ENCODE measurements around the gene PCOLCE2. TPM values are rescaled to one million over a fixed set of nuclear protein-coding genes. Genes with fewer than 3 reads are reported as not detected.

Gene PCOLCE2
- total RNA-seq, 2 experiments from 2014 or later, result not detected

DNA sequence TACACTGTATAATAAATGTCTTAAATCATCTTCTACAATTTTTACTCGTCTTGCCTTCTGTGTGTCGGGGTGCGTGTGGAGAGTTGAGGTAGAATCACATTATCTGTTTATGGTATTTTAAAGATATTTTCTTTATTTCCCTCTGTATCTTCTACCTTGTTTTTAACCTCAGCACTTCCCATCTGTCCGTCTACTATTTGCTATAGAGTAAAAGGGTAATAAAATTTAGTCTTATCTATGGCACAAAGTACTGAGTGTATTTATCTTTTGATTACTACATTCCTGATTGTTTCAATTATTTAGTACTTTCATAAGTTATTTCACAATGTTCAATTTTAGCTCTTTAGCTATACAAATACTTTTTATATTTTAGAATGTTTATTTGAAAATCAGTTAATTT, 102.9 kb downstream of the PCOLCE2 start:
- DNase-seq (no peak), ATAC-seq (no peak)
- POLR2A ChIA-PET, result no interaction called here
- Mint-ChIP-seq H3K9me3 (ENCODE audit: insufficient read depth) (no peaks in the 10 kb centered on the region), H3K27ac (no peak overlapping the region), H3K4me3 (no peak overlapping the region), H3K27me3 (ENCODE audit: low read depth) (peaks cover 19% of the 10 kb centered on the region), H3K36me3 (ENCODE audit: low read depth) (no peaks in the 10 kb centered on the region), H3K4me1 (ENCODE audit: low read depth) (no peaks in the 10 kb centered on the region)
- CTCF ChIA-PET, result no interaction called here

DNA sequence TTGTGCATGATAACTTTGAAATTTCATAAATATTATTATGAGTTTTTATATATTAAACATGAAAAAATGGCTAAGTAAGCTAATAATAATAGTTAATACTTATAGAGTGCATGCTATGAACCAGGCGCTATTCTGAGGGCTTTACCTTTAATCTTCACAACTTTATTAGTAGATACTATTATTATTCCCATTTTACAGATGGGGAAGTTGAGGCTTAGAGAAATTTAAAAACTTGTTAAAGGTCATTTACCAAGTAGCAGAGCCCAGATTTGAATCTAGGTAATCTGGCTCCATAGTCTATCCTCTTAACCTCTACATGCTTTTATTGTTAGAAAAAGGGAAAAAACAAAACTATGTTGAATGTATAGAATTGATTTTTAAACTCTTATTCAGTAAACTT, 104.7 kb downstream of the PCOLCE2 start:
- Mint-ChIP-seq H3K9me3 (ENCODE audit: insufficient read depth) (no peaks in the 10 kb centered on the region), H3K36me3 (ENCODE audit: low read depth) (no peaks in the 10 kb centered on the region), H3K4me3 (no peak overlapping the region), H3K27ac (no peak overlapping the region), H3K4me1 (ENCODE audit: low read depth) (no peaks in the 10 kb centered on the region), H3K27me3 (ENCODE audit: low read depth) (peaks cover 16% of the 10 kb centered on the region)
- DNase-seq (no peak), ATAC-seq (no peak)
- ChIA-PET CTCF (interaction anchor here (1.6 kb wide), 1 partner anchor 44 kb away, joined by 4 read pairs; no protein-coding TSS in a partner anchor), POLR2A (no interaction called here)

- ChIA-PET POLR2A (no interaction called here), CTCF (interaction anchor here (1.6 kb wide), 1 partner anchor 46 kb away, joined by 4 read pairs; no protein-coding TSS in a partner anchor)
- Mint-ChIP-seq H3K9me3 (ENCODE audit: insufficient read depth) (no peaks in the 10 kb centered on the region), H3K27me3 (ENCODE audit: low read depth) (peaks cover 7% of the 10 kb centered on the region), H3K27ac (no peak overlapping the region), H3K36me3 (ENCODE audit: low read depth) (no peaks in the 10 kb centered on the region), H3K4me1 (ENCODE audit: low read depth) (no peaks in the 10 kb centered on the region), H3K4me3 (no peak overlapping the region)
- DNase-seq (no peak), ATAC-seq (no peak)
Measured at GRCh38 chr3:142782616-142783015, 106.3 kb downstream of the PCOLCE2 start.

DNA sequence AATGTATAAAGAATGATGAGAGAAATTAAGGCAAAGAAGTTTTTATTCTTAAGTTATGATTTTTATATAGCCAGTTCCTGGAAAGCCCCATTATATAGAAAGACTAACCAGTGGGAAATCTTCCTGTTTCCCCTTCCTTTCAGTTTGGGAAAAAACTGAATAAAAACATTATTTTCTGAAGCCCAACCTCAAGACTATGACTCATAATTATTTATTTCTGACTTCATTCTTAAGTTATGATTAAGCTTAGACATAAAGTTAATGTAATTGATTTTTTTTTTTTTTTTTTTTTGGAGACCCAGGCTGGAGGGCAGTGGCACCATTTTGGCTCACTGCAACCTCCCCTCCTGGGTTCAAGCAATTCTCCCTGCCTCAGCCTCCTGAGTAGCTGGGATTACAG, 109.3 kb downstream of the PCOLCE2 start:
- Mint-ChIP-seq H3K4me1 (ENCODE audit: low read depth) (no peaks in the 10 kb centered on the region), H3K27me3 (ENCODE audit: low read depth) (peaks cover 7% of the 10 kb centered on the region), H3K27ac (no peak overlapping the region), H3K36me3 (ENCODE audit: low read depth) (no peaks in the 10 kb centered on the region), H3K9me3 (ENCODE audit: insufficient read depth) (no peaks in the 10 kb centered on the region), H3K4me3 (no peak overlapping the region)
- DNase-seq, result no peak
- ChIA-PET POLR2A (no interaction called here), CTCF (no interaction called here)
- no peak for ATAC-seq

DNA sequence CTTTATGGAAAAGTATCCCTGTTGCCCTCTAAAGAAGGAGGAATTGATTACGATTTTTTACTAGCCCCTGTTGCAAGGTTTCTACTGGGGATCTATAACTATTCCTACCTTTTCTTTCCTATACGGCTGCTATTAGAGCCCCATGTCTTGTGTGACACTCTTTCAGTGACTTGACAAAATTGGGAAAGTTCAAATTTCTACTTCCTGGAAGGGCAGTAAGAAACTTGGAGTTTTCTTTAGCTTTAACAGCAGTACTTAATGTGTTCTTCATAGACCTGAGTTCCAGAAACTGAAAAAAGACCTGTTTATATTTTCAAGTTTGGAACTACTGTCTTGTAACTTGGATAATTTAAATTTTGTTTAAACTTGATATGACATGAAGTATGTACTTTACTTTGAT, 110.3 kb downstream of the PCOLCE2 start:
- CTCF ChIA-PET, result no interaction called here

GRCh38 chr3:142777927-142778326, 111.0 kb downstream of the PCOLCE2 start:
- Mint-ChIP-seq H3K4me3 (no peak overlapping the region), H3K27ac (no peak overlapping the region), H3K9me3 (ENCODE audit: insufficient read depth) (no peaks in the 10 kb centered on the region), H3K27me3 (ENCODE audit: low read depth) (peaks cover 3% of the 10 kb centered on the region), H3K36me3 (ENCODE audit: low read depth) (no peaks in the 10 kb centered on the region), H3K4me1 (ENCODE audit: low read depth) (no peaks in the 10 kb centered on the region)
- CTCF ChIA-PET, result no interaction called here
- DNase-seq (no peak), ATAC-seq (no peak)
- POLR2A ChIA-PET, result no interaction called here

More for the DNA sequence above, 110.3 kb downstream of the PCOLCE2 start:
- no peaks in the 10 kb centered on the region for H3K9me3 Mint-ChIP-seq (ENCODE audit: insufficient read depth)
- POLR2A ChIA-PET, result no interaction called here
- no peak overlapping the region for H3K4me3 Mint-ChIP-seq
- ATAC-seq (no peak), DNase-seq (no peak)
- H3K36me3 Mint-ChIP-seq (ENCODE audit: low read depth), result no peaks in the 10 kb centered on the region
- H3K4me1 Mint-ChIP-seq (ENCODE audit: low read depth), result no peaks in the 10 kb centered on the region
- no peak overlapping the region for H3K27ac Mint-ChIP-seq
- peaks cover 7% of the 10 kb centered on the region for H3K27me3 Mint-ChIP-seq (ENCODE audit: low read depth)

GRCh38 chr3:142768338-142768737, 120.5 kb downstream of the PCOLCE2 start:
- H3K4me3 Mint-ChIP-seq, result no peak overlapping the region
- H3K36me3 Mint-ChIP-seq (ENCODE audit: low read depth), result no peaks in the 10 kb centered on the region
- peaks cover 4% of the 10 kb centered on the region for H3K9me3 Mint-ChIP-seq (ENCODE audit: insufficient read depth)
- H3K4me1 Mint-ChIP-seq (ENCODE audit: low read depth), result no peaks in the 10 kb centered on the region
- POLR2A ChIA-PET, result no interaction called here
- no peak overlapping the region for H3K27ac Mint-ChIP-seq
- CTCF ChIA-PET, result no interaction called here
- no peaks in the 10 kb centered on the region for H3K27me3 Mint-ChIP-seq (ENCODE audit: low read depth)
- DNase-seq (no peak), ATAC-seq (no peak)

Other genes with a start within 250 kb of the PCOLCE2 start
- gene TRPC1, start 165.0 kb downstream of the PCOLCE2 start, total RNA-seq, result under 1 TPM; 0.45 to 0.73 TPM
- not detected for gene PAQR9, start 74.6 kb upstream of the PCOLCE2 start, total RNA-seq
- 100 to 1,000 TPM; 123 to 124 TPM for gene U2SURP, start 112.5 kb upstream of the PCOLCE2 start, total RNA-seq
- gene CHST2, start 230.7 kb upstream of the PCOLCE2 start, total RNA-seq, result 1 to 10 TPM; 2.3 to 2.4 TPM